ENCODE data around the gene RHOBTB3.

Gene RHOBTB3

GRCh38 chr5:95842854-95843544, 111.9 kb downstream of the RHOBTB3 start:
- FAIRE-seq, result no peak

GRCh38 chr5:95843733-95844223, 112.6 kb downstream of the RHOBTB3 start:
- no peak for FAIRE-seq

DNA sequence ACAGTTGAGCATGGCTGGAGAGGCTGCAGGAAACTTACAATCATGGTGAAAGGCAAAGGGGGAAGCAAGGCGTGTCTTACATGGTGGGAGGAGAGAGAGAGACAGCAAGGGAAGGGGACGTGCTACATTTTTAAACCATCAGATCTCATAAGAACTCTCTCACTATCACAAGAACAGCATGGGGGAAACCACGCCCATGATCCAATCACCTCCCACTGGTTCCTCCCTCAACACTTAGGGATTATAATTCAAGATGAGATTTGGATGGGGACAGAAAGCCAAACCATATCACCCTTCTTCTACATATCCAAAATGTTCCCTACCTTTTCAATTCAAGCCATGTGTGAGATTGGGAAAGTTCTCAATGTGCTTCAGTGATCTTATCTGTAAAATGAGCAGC, 114.3 kb downstream of the RHOBTB3 start:
- FAIRE-seq, result no peak
